ENCODE measurements around the gene PTPRU. TPM values are rescaled to one million over a fixed set of nuclear protein-coding genes. Genes with fewer than 3 reads are reported as not detected.

Gene PTPRU
- total and polyA plus RNA-seq, 2 of the 8 experiments (the other 6 are each of a cell fraction or from before 2014, with no cell fraction given), result 33.8 to 41.8 TPM

- Histone ChIP-seq H2AK5ac (ENCODE audit: low read depth, low read length) (no peak overlapping the region), H3K9ac (replicated peaks in 1 of 4; ENCODE audit: extremely low read depth in 1 of 4, low read depth in 3 of 4, low read length in 3 of 4) (no peak overlapping the region), H3K4ac (replicated peaks; ENCODE audit: insufficient read length, low read depth, low read length) (no peak overlapping the region), H4K91ac (replicated peaks; ENCODE audit: insufficient read length, low read length) (no peak overlapping the region), H2BK120ac (replicated peaks; ENCODE audit: low read depth, low read length) (no peak overlapping the region), H3K4me2 (ENCODE audit: insufficient read depth in 1 of 2, low read depth in 2 of 2, low read length in 2 of 2) (no peak overlapping the region), H2BK5ac (ENCODE audit: low read depth, low read length) (no peak overlapping the region), H2AFZ (ENCODE audit: low read length) (no peak overlapping the region), H3K14ac (ENCODE audit: insufficient read length) (no peak overlapping the region), H3K23me2 (ENCODE audit: low read depth, low read length) (no peaks in the 10 kb centered on the region), H4K8ac (ENCODE audit: extremely low read depth, insufficient read depth, low read length) (no peak overlapping the region), H3K79me2 (ENCODE audit: control insufficient read depth in 1 of 2, insufficient read depth in 2 of 2, low read length in 2 of 2) (no peaks in the 10 kb centered on the region), H3K23ac (ENCODE audit: insufficient read length) (no peak overlapping the region), H2BK12ac (ENCODE audit: low read depth, low read length) (no peak overlapping the region), H2BK15ac (ENCODE audit: low read length) (no peak overlapping the region), H3K9me3 (ENCODE audit: insufficient read depth in 2 of 2, low read depth in 1 of 2, low read length in 1 of 2) (no peaks in the 10 kb centered on the region), H3K79me1 (ENCODE audit: low read depth, low read length) (no peaks in the 10 kb centered on the region), H3K18ac (ENCODE audit: extremely low read depth, low read length) (no peak overlapping the region), H3K27me3 (replicated peaks in 1 of 4; ENCODE audit: control insufficient read depth in 3 of 4, extremely low read depth in 1 of 4, insufficient read depth in 3 of 4, low read length in 3 of 4) (no peaks in the 10 kb centered on the region), H3K56ac (replicated peaks; ENCODE audit: insufficient read length, low read depth, low read length) (no peak overlapping the region), H4K20me1 (replicated peaks in 1 of 2; ENCODE audit: control insufficient read depth in 1 of 2, insufficient read depth in 2 of 2, low read length in 2 of 2) (peaks cover 0 to 9% of the 10 kb centered on the region in 2 experiments), H4K5ac (ENCODE audit: insufficient read length, low read depth, low read length) (no peak overlapping the region), H3K27ac (ENCODE audit: low read depth, low read length) (no peak overlapping the region), H2BK20ac (ENCODE audit: low read length) (no peak overlapping the region), H3K4me3 (ENCODE audit: extremely low read depth in 1 of 4, insufficient read depth in 2 of 4, low read depth in 3 of 4, low read length in 4 of 4) (no peak overlapping the region), H3K4me1 (replicated peaks in 1 of 4; ENCODE audit: control insufficient read depth in 3 of 4, insufficient read depth in 4 of 4, low read length in 3 of 4) (no peaks in the 10 kb centered on the region), H3K36me3 (ENCODE audit: control insufficient read depth in 2 of 4, insufficient read depth in 4 of 4, low read length in 3 of 4) (peaks cover 0 to 11% (median 6%) of the 10 kb centered on the region in 4 experiments; a peak in 6 of 8 replicates)
- WGBS, 2 experiments (ENCODE audit: extremely low coverage in 1 of 2, insufficient coverage in 1 of 2, insufficient read length in 1 of 2, insufficient replicate concordance in 2 of 2, low coverage in 1 of 2, low lambda C conversion rate in 2 of 2, missing lambda C conversion rate in 1 of 2), result 90% methylated on average over 26 of the region's 30 CpGs; no CpG with 5 or more reads in 1 of the 2 experiments
- DNase-seq (ENCODE audit: low read depth in 1 of 2, low spot score in 2 of 2), result no peak
- no peak for TF ChIP-seq CEBPB (IDR thresholded peaks at IDR 0.05; ENCODE audit: low read depth, low read length)
- TF ChIP-seq RXRA (IDR thresholded peaks at IDR 0.05; ENCODE audit: insufficient read depth, low read depth, low read length), result no peak
- no peak for TF ChIP-seq YY1 (IDR thresholded peaks at IDR 0.05; ENCODE audit: low read depth, low read length)
- TF ChIP-seq JUND (IDR thresholded peaks at IDR 0.05; ENCODE audit: low read length), result no peak
- TF ChIP-seq SP2 (IDR thresholded peaks at IDR 0.05; ENCODE audit: low read length), result no peak
- no peak for TF ChIP-seq KDM4A (IDR thresholded peaks at IDR 0.05; ENCODE audit: low read depth, low read length, severe bottlenecking)
- no peak for TF ChIP-seq GTF2F1 (IDR thresholded peaks at IDR 0.05; ENCODE audit: borderline replicate concordance, low read depth, low read length)
- no peak for TF ChIP-seq EZH2 (IDR thresholded peaks at IDR 0.05; ENCODE audit: low read depth, low read length, severe bottlenecking)
- no peak for TF ChIP-seq TCF12 (IDR thresholded peaks at IDR 0.05; ENCODE audit: low read depth, low read length)
- no peak for TF ChIP-seq CREB1 (IDR thresholded peaks at IDR 0.05)
- TF ChIP-seq SRF (IDR thresholded peaks at IDR 0.05; ENCODE audit: low read depth, low read length), result no peak
- TF ChIP-seq, protein P1, sequence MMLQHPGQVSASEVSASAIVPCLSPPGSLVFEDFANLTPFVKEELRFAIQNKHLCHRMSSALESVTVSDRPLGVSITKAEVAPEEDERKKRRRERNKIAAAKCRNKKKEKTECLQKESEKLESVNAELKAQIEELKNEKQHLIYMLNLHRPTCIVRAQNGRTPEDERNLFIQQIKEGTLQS (IDR thresholded peaks at IDR 0.05; ENCODE audit: insufficient read depth, low read depth, low read length), result no peak
- FAIRE-seq, result no peak
- ChIA-PET CTCF (ENCODE audit: partially characterized antibody) (interaction anchor here (0.6 to 5.4 kb wide), 7 partner anchors 12 to 77 kb away, joined by 3 to 29 read pairs (median 4); no protein-coding TSS in a partner anchor), POLR2A (ENCODE audit: partially characterized antibody) (no interaction called here)
Measured at GRCh38 chr1:29317063-29317915, 81.0 kb downstream of the PTPRU start.

All from H1 (cell line).